ENCODE results near the gene CDC14A. TPM values are rescaled to one million over a fixed set of nuclear protein-coding genes. Genes with fewer than 3 reads are reported as not detected.

The CDC14A gene
- total and polyA plus RNA-seq, 2 donors (not counting 3 experiments of a cell fraction or from before 2014, with no cell fraction given): 3.4 to 13.9 TPM

- POLR2A ChIA-PET: no interaction called here
These were observed 126.5 kb downstream of the CDC14A start for GRCh38 chr1:100478816-100479215.

More at GRCh38 chr1:100478816-100479215, 126.5 kb downstream of the CDC14A start:
- no peak overlapping the region for H3K4me3 ChIP-seq (replicated peaks in 1 of 3; ENCODE audit: insufficient read depth in 1 of 3, low read depth in 1 of 3, low read length in 3 of 3)
- no peak for FAIRE-seq
- BruUV-seq (replicated peaks): no TSS peak
- no peaks in the 10 kb centered on the region for H3K9me1 ChIP-seq (replicated peaks; ENCODE audit: control insufficient read depth, extremely low read depth, insufficient read depth, low read length)
- no peaks in the 10 kb centered on the region for H3K79me2 ChIP-seq (ENCODE audit: control insufficient read depth, insufficient read depth, low read length)
- CTCF ChIA-PET: no interaction called here
- H4K20me1 ChIP-seq (replicated peaks; ENCODE audit: control insufficient read depth, extremely low read depth, insufficient read depth, low read length): no peaks in the 10 kb centered on the region
- H3K27ac ChIP-seq (ENCODE audit: insufficient read depth, low read depth, low read length): no peak overlapping the region
- no peaks in the 10 kb centered on the region for H3K4me1 ChIP-seq (ENCODE audit: control insufficient read depth, extremely low read depth, insufficient read depth, low read length)
- intact Hi-C loops (cut with micrococcal nuclease): no loop called here
- no peaks in the 10 kb centered on the region for H3K9me3 ChIP-seq (replicated peaks; ENCODE audit: control insufficient read depth, insufficient read depth, low read length)
- H3K9ac ChIP-seq (replicated peaks; ENCODE audit: extremely low read depth, insufficient read depth, low read length): no peak overlapping the region
- H3K27me3 ChIP-seq (ENCODE audit: control insufficient read depth in 2 of 2, insufficient read depth in 2 of 2, low read length in 2 of 2): no peaks in the 10 kb centered on the region
- TF ChIP-seq MAX (IDR thresholded peaks at IDR 0.05; ENCODE audit: insufficient read depth, insufficient read length): no peak
- no peak for TF ChIP-seq CTCF (IDR thresholded peaks at IDR 0.05; ENCODE audit: extremely low read depth in 1 of 2, insufficient read depth in 1 of 2, low read depth in 1 of 2, low read length in 2 of 2)
- no peak for TF ChIP-seq JUN (IDR thresholded peaks at IDR 0.05; ENCODE audit: borderline replicate concordance, insufficient read depth, insufficient read length, low read depth)
- no peak for TF ChIP-seq EZH2 (IDR thresholded peaks at IDR 0.05; ENCODE audit: borderline replicate concordance, low read depth, low read length, severe bottlenecking)
- TF ChIP-seq POLR2AphosphoS5 (IDR thresholded peaks at IDR 0.05; ENCODE audit: insufficient read depth, low read depth, low read length): no peak
- no peak for TF ChIP-seq MYC (IDR thresholded peaks at IDR 0.05; ENCODE audit: low read depth, low read length)
- no peak for TF ChIP-seq FOS (IDR thresholded peaks at IDR 0.05; ENCODE audit: borderline replicate concordance, insufficient read depth, low read length)
- no peak for TF ChIP-seq POLR2A (IDR thresholded peaks at IDR 0.05; ENCODE audit: low read depth, low read length)
- TF ChIP-seq GATA2 (IDR thresholded peaks at IDR 0.05; ENCODE audit: insufficient read depth, insufficient read length, low read depth, low read length): no peak
- no peak for DNase-seq (ENCODE audit: low read depth, low spot score)
- no peak overlapping the region for H3K4me2 ChIP-seq (ENCODE audit: insufficient read depth, low read length)
- dilution Hi-C loops (cut with MboI; ENCODE audit: extremely low pct_ligation_motif_present, low sequenced_read_pairs): no loop called here
- no peaks in the 10 kb centered on the region for H3K36me3 ChIP-seq (ENCODE audit: control insufficient read depth in 2 of 2, extremely low read depth in 1 of 2, insufficient read depth in 2 of 2, low read length in 2 of 2)
- no peak overlapping the region for H2AFZ ChIP-seq (ENCODE audit: low read depth, low read length)

Data from endothelial cell of umbilical vein (primary cell).